ENCODE results near the gene LIN7C.

LIN7C gene

GRCh38 chr11:27507557-27508322, 1.2 kb upstream of the LIN7C start:
- DNase-seq, result no peak

- peak; percentile 26 for DNase-seq
Observed at GRCh38 chr11:27505781-27506180, 788 bp downstream of the LIN7C start.

GRCh38 chr11:27504205-27504604, 2.4 kb downstream of the LIN7C start:
- no peak for DNase-seq

GRCh38 chr11:27501100-27501499, 5.5 kb downstream of the LIN7C start:
- DNase-seq, result no peak

GRCh38 chr11:27497911-27498310, 8.7 kb downstream of the LIN7C start:
- DNase-seq, result no peak

GRCh38 chr11:27497284-27497866, 9.2 kb downstream of the LIN7C start:
- peak; percentile 10 for DNase-seq

- DNase-seq, result no peak
Observed at GRCh38 chr11:27496461-27496860, 10.1 kb downstream of the LIN7C start.

GRCh38 chr11:27495710-27496300, 10.8 kb downstream of the LIN7C start:
- DNase-seq, result no peak

- no peak for DNase-seq
Observed at GRCh38 chr11:27489092-27489491, 17.5 kb downstream of the LIN7C start.

- no peak for DNase-seq
Observed at GRCh38 chr11:27487706-27488105, 18.9 kb downstream of the LIN7C start.

GRCh38 chr11:27485930-27486773, 20.4 kb downstream of the LIN7C start:
- peak; percentile 38 for DNase-seq

GRCh38 chr11:27482793-27483192, 23.8 kb downstream of the LIN7C start:
- DNase-seq, result no peak

GRCh38 chr11:27481992-27482391, 24.6 kb downstream of the LIN7C start:
- DNase-seq, result no peak

- DNase-seq, result no peak
Observed at GRCh38 chr11:27477831-27478230, 28.7 kb downstream of the LIN7C start.

GRCh38 chr11:27477243-27477642, 29.3 kb downstream of the LIN7C start:
- DNase-seq, result no peak

GRCh38 chr11:27475622-27476021, 30.9 kb downstream of the LIN7C start:
- DNase-seq, result no peak

GRCh38 chr11:27473017-27473406, 33.6 kb downstream of the LIN7C start:
- no peak for DNase-seq

- peak; percentile 92 for DNase-seq
Observed at GRCh38 chr11:27472398-27473016, 34.1 kb downstream of the LIN7C start, which contains the start of gene LGR4. TSS of gene LGR4 (minus strand) at chr11:27472790. CDS start at chr11:27472302, 488 bp downstream.

GRCh38 chr11:27471589-27472397, 34.8 kb downstream of the LIN7C start:
- no peak for DNase-seq

GRCh38 chr11:27470826-27471588, 35.6 kb downstream of the LIN7C start:
- no peak for DNase-seq

GRCh38 chr11:27470166-27470565, 36.4 kb downstream of the LIN7C start:
- DNase-seq, result no peak
